ENCODE data around the gene MTREX.

Gene MTREX

DNA sequence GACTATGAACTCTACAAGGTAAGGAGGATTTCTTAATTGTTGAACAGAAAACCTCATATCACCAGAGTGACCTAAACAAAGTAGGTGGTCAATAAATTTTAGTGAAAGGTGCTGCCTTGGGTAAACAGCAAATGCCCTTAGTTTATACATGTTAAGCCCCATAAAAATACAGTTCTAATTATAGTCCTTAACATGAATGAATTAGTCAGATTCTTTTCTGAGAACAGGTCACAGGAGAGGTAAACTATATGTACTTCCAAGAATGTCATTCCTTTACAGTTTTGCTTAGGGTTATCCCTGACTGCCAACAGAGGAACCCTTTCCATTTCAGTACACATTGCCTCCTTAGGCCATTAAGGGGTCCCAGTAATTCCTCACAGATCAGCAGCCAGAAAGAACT is 162.1 kb downstream of the MTREX start:
- H3K4me1 ChIP-seq (ENCODE audit: control insufficient read depth, insufficient read depth, low read length), result no peaks in the 10 kb centered on the region
- peaks cover 3 to 6% of the 10 kb centered on the region in 2 donors for H3K36me3 ChIP-seq (ENCODE audit: control insufficient read depth in 2 of 2, insufficient read depth in 2 of 2, low read length in 2 of 2)
- H3K27me3 ChIP-seq (ENCODE audit: control insufficient read depth in 1 of 2, insufficient read depth in 2 of 2, low read length in 2 of 2), result no peaks in the 10 kb centered on the region
- H3K9me3 ChIP-seq (ENCODE audit: control insufficient read depth in 2 of 2, low read length in 2 of 2), result no peaks in the 10 kb centered on the region
- H3K27ac ChIP-seq (ENCODE audit: low read length), result no peak overlapping the region
- H3K4me3 ChIP-seq (ENCODE audit: low read length in 2 of 2), result no peak overlapping the region
- no peak overlapping the region for H3K9ac ChIP-seq (ENCODE audit: low read length in 2 of 2)

DNA sequence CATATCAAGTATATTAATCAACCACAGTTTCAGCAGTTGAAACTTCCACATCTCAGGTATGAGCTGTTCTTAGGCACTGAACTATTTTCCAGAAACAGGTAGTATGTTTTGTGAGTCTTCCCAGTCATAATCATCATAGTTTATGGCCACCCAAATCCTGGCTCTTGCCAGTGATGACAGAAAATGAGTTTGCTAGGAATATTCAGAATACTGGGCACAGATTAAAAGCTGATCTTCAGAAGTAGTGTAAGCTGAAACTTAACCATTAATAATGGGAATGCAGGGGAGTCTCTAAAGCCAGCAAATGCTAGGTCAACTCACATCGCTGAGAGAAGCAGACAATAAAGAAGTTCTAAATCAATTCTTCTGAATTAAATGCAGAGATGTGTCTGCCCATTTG is 162.5 kb downstream of the MTREX start:
- Histone ChIP-seq H3K27me3 (ENCODE audit: control insufficient read depth in 1 of 2, insufficient read depth in 2 of 2, low read length in 2 of 2) (no peaks in the 10 kb centered on the region), H3K27ac (ENCODE audit: low read length) (no peak overlapping the region), H3K36me3 (ENCODE audit: control insufficient read depth in 2 of 2, insufficient read depth in 2 of 2, low read length in 2 of 2) (peaks cover 3 to 6% of the 10 kb centered on the region in 2 donors), H3K9ac (ENCODE audit: low read length in 2 of 2) (no peak overlapping the region), H3K4me3 (ENCODE audit: low read length in 2 of 2) (no peak overlapping the region), H3K9me3 (ENCODE audit: control insufficient read depth in 2 of 2, low read length in 2 of 2) (no peaks in the 10 kb centered on the region), H3K4me1 (ENCODE audit: control insufficient read depth, insufficient read depth, low read length) (no peaks in the 10 kb centered on the region)

DNA sequence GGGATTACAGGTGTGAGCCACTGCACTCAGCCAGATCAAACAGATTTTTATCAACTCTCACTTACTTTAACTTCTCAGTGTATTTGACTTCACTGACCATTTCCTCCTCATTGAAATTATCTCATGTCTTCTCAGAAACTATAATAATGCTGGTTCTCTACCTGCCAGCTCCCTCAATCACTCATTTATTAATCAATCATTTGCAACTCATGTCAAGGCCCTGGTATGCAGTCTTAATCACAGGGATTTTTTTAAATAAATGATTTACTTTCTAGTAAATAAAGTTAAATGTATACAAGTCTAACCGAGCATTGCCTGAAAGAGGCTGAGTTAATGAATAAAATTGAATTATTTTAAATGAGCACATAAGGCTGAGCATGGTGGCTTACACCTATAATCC is 163.7 kb downstream of the MTREX start:
- peaks cover 3% of the 10 kb centered on the region in 2 donors for H3K36me3 ChIP-seq (ENCODE audit: control insufficient read depth in 2 of 2, insufficient read depth in 2 of 2, low read length in 2 of 2)
- no peaks in the 10 kb centered on the region for H3K27me3 ChIP-seq (ENCODE audit: control insufficient read depth in 1 of 2, insufficient read depth in 2 of 2, low read length in 2 of 2)
- no peak overlapping the region for H3K9ac ChIP-seq (ENCODE audit: low read length in 2 of 2)
- no peak overlapping the region for H3K27ac ChIP-seq (ENCODE audit: low read length)
- H3K9me3 ChIP-seq (ENCODE audit: control insufficient read depth in 2 of 2, low read length in 2 of 2), result no peaks in the 10 kb centered on the region
- no peak overlapping the region for H3K4me3 ChIP-seq (ENCODE audit: low read length in 2 of 2)
- H3K4me1 ChIP-seq (ENCODE audit: control insufficient read depth, insufficient read depth, low read length), result no peaks in the 10 kb centered on the region

DNA sequence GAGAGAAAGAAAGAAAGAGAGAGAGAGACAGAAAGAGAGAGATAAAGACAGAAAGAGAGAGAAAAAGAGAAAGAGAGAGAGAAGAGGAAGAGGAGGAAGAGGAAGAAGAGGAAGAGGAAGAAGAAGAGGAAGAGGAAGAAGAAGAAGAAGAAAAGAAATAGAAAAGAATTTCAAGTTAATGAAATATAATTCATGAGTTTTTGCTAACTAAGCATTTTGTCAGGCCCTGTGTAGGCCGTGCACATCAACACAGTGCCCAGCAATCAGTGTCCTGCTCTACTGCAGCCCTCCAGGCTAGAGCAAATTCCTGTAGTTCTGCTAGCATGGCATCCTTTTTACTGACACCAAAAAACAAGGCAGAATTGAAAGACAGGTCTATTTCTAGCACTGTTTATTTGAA is 164.9 kb downstream of the MTREX start:
- H3K4me3 ChIP-seq (ENCODE audit: low read length in 2 of 2), result no peak overlapping the region
- no peaks in the 10 kb centered on the region for H3K27me3 ChIP-seq (ENCODE audit: control insufficient read depth in 1 of 2, insufficient read depth in 2 of 2, low read length in 2 of 2)
- H3K36me3 ChIP-seq (ENCODE audit: control insufficient read depth in 2 of 2, insufficient read depth in 2 of 2, low read length in 2 of 2), result peaks cover 2 to 3% of the 10 kb centered on the region in 2 donors
- no peak overlapping the region for H3K9ac ChIP-seq (ENCODE audit: low read length in 2 of 2)
- H3K9me3 ChIP-seq (ENCODE audit: control insufficient read depth in 2 of 2, low read length in 2 of 2), result no peaks in the 10 kb centered on the region
- no peak overlapping the region for H3K27ac ChIP-seq (ENCODE audit: low read length)
- H3K4me1 ChIP-seq (ENCODE audit: control insufficient read depth, insufficient read depth, low read length), result no peaks in the 10 kb centered on the region

All from stomach smooth muscle (tissue), 2 donors.